Measurements from ENCODE around the gene ZBTB20. TPM values are rescaled to one million over a fixed set of nuclear protein-coding genes. Genes with fewer than 3 reads are reported as not detected.
"Not testable (repeated sequence)": the region's sequence is repeated elsewhere in the genome, so short reads cannot be mapped to it uniquely, and the experiment has no call there.

ZBTB20 gene
- total and polyA plus RNA-seq, 12 donors: 0.57 to 105 (median 86.8) TPM

GRCh38 chr3:115186351-115187148 is 39.5 kb upstream of the ZBTB20 start:
- intact Hi-C loops (cut with DNase I): no loop called here
- Histone ChIP-seq H3K4me1 (no peaks in the 10 kb centered on the region), H3K4me3 (no peak overlapping the region), H3K27ac (no peak overlapping the region), H3K27me3 (no peaks in the 10 kb centered on the region), H3K9me3 (peaks cover 0 to 23% (median 11%) of the 10 kb centered on the region in 11 donors), H3K36me3 (no peaks in the 10 kb centered on the region)
- WGBS, 2 donors: 84 to 86% methylated on average over 6 of the region's 6 CpGs
- DNase-seq (no peak), ATAC-seq (no peak)
- no peak for TF ChIP-seq CTCF (IDR thresholded peaks at IDR 0.05)

- H3K4me3 ChIP-seq; intact Hi-C loops (cut with DNase I); H3K9me3 ChIP-seq; H3K4me1 ChIP-seq; ATAC-seq; DNase-seq; H3K27me3 ChIP-seq; H3K36me3 ChIP-seq; H3K27ac ChIP-seq: not testable (repeated sequence)
- WGBS, 2 donors: 96 to 97% methylated on average over 31 to 32 of the region's 32 CpGs
These were observed 37.9 kb upstream of the ZBTB20 start for GRCh38 chr3:115184859-115185572.

GRCh38 chr3:115178930-115179329 is 31.8 kb upstream of the ZBTB20 start:
- 71 to 74% methylated on average over 10 of the region's 10 CpGs for WGBS, 2 donors
- H3K9me3 ChIP-seq, H3K27ac ChIP-seq, DNase-seq, H3K4me3 ChIP-seq, H3K4me1 ChIP-seq, H3K36me3 ChIP-seq, ATAC-seq, H3K27me3 ChIP-seq: not testable (repeated sequence)
- intact Hi-C loops (cut with DNase I): loop anchor here in 1 of 10 donors (10.0 kb wide), 1 partner anchor 354 kb away; no protein-coding TSS in a partner anchor

GRCh38 chr3:115169808-115170207 is 22.7 kb upstream of the ZBTB20 start:
- 74 to 87% methylated on average over 2 of the region's 2 CpGs for WGBS, 2 donors
- H3K9me3 ChIP-seq: no peaks in the 10 kb centered on the region
- no peak overlapping the region for H3K4me3 ChIP-seq
- H3K27me3 ChIP-seq: no peaks in the 10 kb centered on the region
- no peak overlapping the region for H3K27ac ChIP-seq
- H3K36me3 ChIP-seq: no peaks in the 10 kb centered on the region
- DNase-seq (no peak), ATAC-seq (no peak)
- no peaks in the 10 kb centered on the region for H3K4me1 ChIP-seq
- TF ChIP-seq CTCF (IDR thresholded peaks at IDR 0.05): peak in 8 of 9 donors; percentile 34 to 66 (median 49)
- intact Hi-C loops (cut with DNase I): loop anchor here in 9 of 10 donors (2.0 to 10.0 kb wide), 10 partner anchors 77 to 1015 kb away; no protein-coding TSS in a partner anchor

- no peak for ATAC-seq
- 67 to 69% methylated on average over 3 of the region's 3 CpGs for WGBS, 2 donors
These were observed 18.6 kb upstream of the ZBTB20 start for GRCh38 chr3:115165701-115166100.

More at GRCh38 chr3:115165701-115166100, 18.6 kb upstream of the ZBTB20 start:
- intact Hi-C loops (cut with DNase I): loop anchor here in 9 of 10 donors (5.0 to 10.0 kb wide), 9 partner anchors 73 to 1011 kb away; no protein-coding TSS in a partner anchor
- no peaks in the 10 kb centered on the region for H3K27me3 ChIP-seq
- TF ChIP-seq CTCF (IDR thresholded peaks at IDR 0.05): no peak
- H3K36me3 ChIP-seq: no peaks in the 10 kb centered on the region
- H3K9me3 ChIP-seq: no peaks in the 10 kb centered on the region
- H3K4me1 ChIP-seq: peaks cover 0 to 7% (median 0%) of the 10 kb centered on the region in 9 donors
- H3K27ac ChIP-seq: no peak overlapping the region
- no peak overlapping the region for H3K4me3 ChIP-seq
- DNase-seq: no peak

Data from heart right ventricle (tissue), 16 donors.